Esophagus muscularis mucosa (tissue), 4 donors: ENCODE data around the gene KIRREL3.

ENCODE experiments used
- EP300 ChIP-seq: sonication (generic); formaldehyde crosslinking; IDR thresholded peaks from one replicate; pipeline ENCODE4 v1.6.1; 2017; ENCODE audit warnings: antibody characterized with exemption
- POLR2A ChIP-seq: fragments of 450-650 bp; IDR thresholded peaks from one replicate; pipeline ENCODE4 v1.6.1; 2017; ENCODE audit warnings: antibody characterized with exemption, moderate library complexity, mild to moderate bottlenecking, low read depth
- POLR2AphosphoS5 ChIP-seq, 2 donors: sonication (generic); formaldehyde crosslinking; IDR thresholded peaks; one replicate each; pipeline ENCODE4 v1.6.1; 2017; ENCODE audit warnings: antibody characterized with exemption in 2 of 2
- TF ChIP-seq, protein P1 (sequence below), 3 experiments: fragments of 200-600 bp in 2 of 3; fragments of 450-650 bp in 1 of 3; sonication (generic) in 2 of 3; IDR thresholded peaks; one replicate each; pipeline ENCODE4 v1.5.1; 2017 to 2019; ENCODE audit warnings: antibody characterized with exemption in 3 of 3, mild to moderate bottlenecking in 2 of 3, moderate library complexity in 1 of 3

DNA sequence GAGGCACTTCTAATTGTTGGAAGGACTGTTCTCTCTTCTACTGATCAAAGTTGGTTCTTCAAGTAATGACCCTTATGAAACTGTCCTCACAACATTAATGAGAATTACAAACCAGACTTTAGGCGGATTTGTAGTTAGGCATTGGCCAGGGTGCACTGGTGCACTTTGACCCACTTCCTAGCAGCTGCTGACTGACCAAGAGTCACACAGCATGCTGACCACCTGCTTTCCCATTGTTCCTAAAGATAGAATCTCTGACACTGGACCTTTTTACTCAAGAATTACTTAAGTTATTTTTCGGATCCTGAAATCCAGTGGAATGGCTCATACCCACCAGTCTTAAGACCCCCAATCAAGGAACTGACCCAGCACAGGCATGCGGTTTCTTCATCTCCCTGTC, 381.1 kb downstream of the KIRREL3 start:
- TF ChIP-seq, protein P1, sequence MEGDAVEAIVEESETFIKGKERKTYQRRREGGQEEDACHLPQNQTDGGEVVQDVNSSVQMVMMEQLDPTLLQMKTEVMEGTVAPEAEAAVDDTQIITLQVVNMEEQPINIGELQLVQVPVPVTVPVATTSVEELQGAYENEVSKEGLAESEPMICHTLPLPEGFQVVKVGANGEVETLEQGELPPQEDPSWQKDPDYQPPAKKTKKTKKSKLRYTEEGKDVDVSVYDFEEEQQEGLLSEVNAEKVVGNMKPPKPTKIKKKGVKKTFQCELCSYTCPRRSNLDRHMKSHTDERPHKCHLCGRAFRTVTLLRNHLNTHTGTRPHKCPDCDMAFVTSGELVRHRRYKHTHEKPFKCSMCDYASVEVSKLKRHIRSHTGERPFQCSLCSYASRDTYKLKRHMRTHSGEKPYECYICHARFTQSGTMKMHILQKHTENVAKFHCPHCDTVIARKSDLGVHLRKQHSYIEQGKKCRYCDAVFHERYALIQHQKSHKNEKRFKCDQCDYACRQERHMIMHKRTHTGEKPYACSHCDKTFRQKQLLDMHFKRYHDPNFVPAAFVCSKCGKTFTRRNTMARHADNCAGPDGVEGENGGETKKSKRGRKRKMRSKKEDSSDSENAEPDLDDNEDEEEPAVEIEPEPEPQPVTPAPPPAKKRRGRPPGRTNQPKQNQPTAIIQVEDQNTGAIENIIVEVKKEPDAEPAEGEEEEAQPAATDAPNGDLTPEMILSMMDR (IDR thresholded peaks at IDR 0.05), result no peak
- TF ChIP-seq POLR2A (no peak), POLR2AphosphoS5 (IDR thresholded peaks at IDR 0.05) (no peak), EP300 (no peak)
